Esophagus squamous epithelium (tissue), 5 donors: ENCODE results near the gene CHN2. TPM values are rescaled to one million over a fixed set of nuclear protein-coding genes. Genes with fewer than 3 reads are reported as not detected.

Experiments
- DNase-seq: peaks from one replicate; lab custom pipeline; 2025; lab: John Stamatoyannopoulos, UW
- H3K27ac ChIP-seq, 4 donors: fragments of 200-600 bp; sonication (generic); one replicate each; pipeline ENCODE4 v1.5.1; 2016 to 2019; ENCODE audit warnings: mild to moderate bottlenecking in 1 of 4
- H3K27me3 ChIP-seq, 4 donors: fragments of 200-600 bp; sonication (generic); 1 replicate in 3 of 4; 2 replicates in 1 of 4; pipeline versions ENCODE4 v1.5.1 to v1.6.0; 2017 to 2021; ENCODE audit warnings: antibody characterized with exemption in 1 of 4
- H3K36me3 ChIP-seq, 3 donors: fragments of 200-600 bp; sonication (generic); one replicate each; pipeline ENCODE4 v1.5.1; 2016 to 2019
- H3K4me1 ChIP-seq, 3 donors: fragments of 200-600 bp; sonication (generic); one replicate each; pipeline ENCODE4 v1.5.1; 2017 to 2019
- H3K4me3 ChIP-seq, 4 donors: fragments of 200-600 bp; sonication (generic); 1 replicate in 3 of 4; 2 replicates in 1 of 4; pipeline ENCODE4 v1.5.1; 2016 to 2019; ENCODE audit warnings: mild to moderate bottlenecking in 2 of 4, moderate library complexity in 1 of 4
- H3K9me3 ChIP-seq, 3 donors: fragments of 200-600 bp; sonication (generic); one replicate each; pipeline ENCODE4 v1.5.1; 2016 to 2019
- POLR2A ChIP-seq, 4 donors: fragments of 450-650 bp; IDR thresholded peaks; one replicate each; pipeline ENCODE4 v1.6.1; 2017; ENCODE audit warnings: antibody characterized with exemption in 4 of 4, mild to moderate bottlenecking in 4 of 4, moderate library complexity in 3 of 4
- WGBS, 2 donors: methylation state at CpG; one replicate each; pipeline ENCODE4 v1.1.5; 2018; 5-methylcytosine and 5-hydroxymethylcytosine counted together
- intact Hi-C: fragments of 100-400 bp; cut with DNase I; formaldehyde crosslinking; loops from one replicate; pipeline ENCODE4 v1.15.0; 2022
- total RNA-seq, 4 donors: library from RNA; depleted of rRNA; stranded (reverse); fragments of >200 nt; gene quantifications; one replicate each; pipeline ENCODE4 v1.1.0, GENCODE V29; 2016
- TF ChIP-seq, protein P1 (sequence below), 6 experiments: fragments of 450-650 bp in 4 of 6; fragments of 200-600 bp in 2 of 6; sonication (generic) in 2 of 6; IDR thresholded peaks; one replicate each; pipeline ENCODE4 v1.5.1; 2016 to 2019; ENCODE audit warnings: antibody characterized with exemption in 6 of 6, mild to moderate bottlenecking in 4 of 6, moderate library complexity in 4 of 6
- donor health status: DM: yes; HTN: yes; CAD: no.

Gene CHN2
- total RNA-seq, 4 donors from 2014 or later: 0.08 to 8.6 (median 1.7) TPM

DNA sequence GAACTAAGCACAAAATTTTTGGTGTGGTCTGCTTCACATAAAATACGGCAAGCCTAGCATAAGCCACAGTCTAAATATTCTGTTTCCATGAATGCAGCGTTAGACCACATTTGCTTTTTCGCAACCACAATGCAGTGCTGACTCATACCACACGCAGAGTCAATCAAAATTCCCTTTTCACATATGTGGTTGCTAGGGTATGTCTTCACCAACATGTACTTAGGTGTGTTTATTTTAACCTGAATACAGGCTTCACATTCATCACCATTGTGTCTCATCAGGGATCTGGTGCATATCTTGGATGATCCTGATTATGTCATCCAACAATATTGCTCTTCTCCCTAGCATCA, 90.8 kb downstream of the CHN2 start:
- no peaks in the 10 kb centered on the region for H3K27me3 ChIP-seq
- WGBS, 2 donors: 25 to 34% methylated on average over 4 of the region's 4 CpGs
- intact Hi-C loops: no loop called here
- H3K4me3 ChIP-seq: no peak overlapping the region
- no peaks in the 10 kb centered on the region for H3K9me3 ChIP-seq
- TF ChIP-seq, protein P1, sequence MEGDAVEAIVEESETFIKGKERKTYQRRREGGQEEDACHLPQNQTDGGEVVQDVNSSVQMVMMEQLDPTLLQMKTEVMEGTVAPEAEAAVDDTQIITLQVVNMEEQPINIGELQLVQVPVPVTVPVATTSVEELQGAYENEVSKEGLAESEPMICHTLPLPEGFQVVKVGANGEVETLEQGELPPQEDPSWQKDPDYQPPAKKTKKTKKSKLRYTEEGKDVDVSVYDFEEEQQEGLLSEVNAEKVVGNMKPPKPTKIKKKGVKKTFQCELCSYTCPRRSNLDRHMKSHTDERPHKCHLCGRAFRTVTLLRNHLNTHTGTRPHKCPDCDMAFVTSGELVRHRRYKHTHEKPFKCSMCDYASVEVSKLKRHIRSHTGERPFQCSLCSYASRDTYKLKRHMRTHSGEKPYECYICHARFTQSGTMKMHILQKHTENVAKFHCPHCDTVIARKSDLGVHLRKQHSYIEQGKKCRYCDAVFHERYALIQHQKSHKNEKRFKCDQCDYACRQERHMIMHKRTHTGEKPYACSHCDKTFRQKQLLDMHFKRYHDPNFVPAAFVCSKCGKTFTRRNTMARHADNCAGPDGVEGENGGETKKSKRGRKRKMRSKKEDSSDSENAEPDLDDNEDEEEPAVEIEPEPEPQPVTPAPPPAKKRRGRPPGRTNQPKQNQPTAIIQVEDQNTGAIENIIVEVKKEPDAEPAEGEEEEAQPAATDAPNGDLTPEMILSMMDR (IDR thresholded peaks at IDR 0.05): no peak
- TF ChIP-seq POLR2A (IDR thresholded peaks at IDR 0.05): no peak
- H3K36me3 ChIP-seq: no peaks in the 10 kb centered on the region
- H3K4me1 ChIP-seq: peaks cover 0 to 25% (median 0%) of the 10 kb centered on the region in 3 donors
- no peak overlapping the region for H3K27ac ChIP-seq
- no peak for DNase-seq

DNA sequence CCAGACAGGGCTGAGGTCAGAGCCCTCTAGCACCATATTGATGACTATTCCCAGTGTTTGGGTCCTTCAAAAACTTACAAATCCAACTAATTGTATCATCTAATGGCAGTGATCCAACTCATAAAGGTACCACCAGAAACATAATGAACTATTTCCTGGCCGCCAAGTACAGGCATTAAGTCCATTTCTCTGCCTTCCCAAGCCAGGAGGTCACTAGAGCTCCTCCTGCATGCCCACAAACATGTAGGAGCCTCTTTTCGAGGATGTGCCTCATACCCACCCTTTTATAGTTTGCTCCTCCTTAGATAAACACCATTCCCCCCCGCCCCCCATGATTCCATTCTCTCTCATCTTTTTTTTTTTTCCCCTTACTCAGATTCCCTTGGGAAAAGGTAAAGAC, 91.3 kb downstream of the CHN2 start:
- H3K9me3 ChIP-seq: no peaks in the 10 kb centered on the region
- intact Hi-C loops: no loop called here
- WGBS, 2 donors: 83 to 93% methylated on average over 2 to 3 of the region's 3 CpGs
- peaks cover 0 to 25% (median 0%) of the 10 kb centered on the region in 3 donors for H3K4me1 ChIP-seq
- no peak overlapping the region for H3K27ac ChIP-seq
- H3K27me3 ChIP-seq: no peaks in the 10 kb centered on the region
- no peaks in the 10 kb centered on the region for H3K36me3 ChIP-seq
- TF ChIP-seq POLR2A (IDR thresholded peaks at IDR 0.05): no peak
- TF ChIP-seq, protein P1 (IDR thresholded peaks at IDR 0.05): no peak
- no peak for DNase-seq
- no peak overlapping the region for H3K4me3 ChIP-seq

DNA sequence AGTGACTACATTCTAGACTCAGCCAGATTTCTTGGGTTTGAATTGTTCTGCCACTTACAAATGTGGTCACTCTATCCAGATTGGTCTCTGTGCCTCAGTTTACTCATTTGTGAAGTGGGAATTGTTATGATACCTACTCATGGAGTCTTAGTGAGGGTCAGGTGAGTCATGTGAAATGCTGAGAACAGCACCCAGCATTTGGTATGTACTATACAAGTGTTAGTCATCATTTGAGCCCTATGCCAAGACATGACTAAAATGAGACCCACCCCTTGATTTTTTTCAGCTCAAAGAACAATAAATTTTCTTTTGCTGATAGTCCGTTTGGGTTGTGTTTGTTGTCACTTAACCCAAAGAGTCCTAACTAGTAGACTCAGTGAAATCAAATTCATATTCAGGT, 92.8 kb downstream of the CHN2 start:
- Histone ChIP-seq H3K4me3 (no peak overlapping the region), H3K36me3 (no peaks in the 10 kb centered on the region), H3K4me1 (peaks cover 0 to 18% (median 0%) of the 10 kb centered on the region in 3 donors), H3K27me3 (no peaks in the 10 kb centered on the region), H3K27ac (no peak overlapping the region), H3K9me3 (no peaks in the 10 kb centered on the region)
- no peak for DNase-seq
- no peak for TF ChIP-seq POLR2A (IDR thresholded peaks at IDR 0.05)
- TF ChIP-seq, protein P1 (IDR thresholded peaks at IDR 0.05): no peak
- intact Hi-C loops: no loop called here
- WGBS, 2 donors: 14 to 21% methylated on average over 1 of the region's 1 CpG

DNA sequence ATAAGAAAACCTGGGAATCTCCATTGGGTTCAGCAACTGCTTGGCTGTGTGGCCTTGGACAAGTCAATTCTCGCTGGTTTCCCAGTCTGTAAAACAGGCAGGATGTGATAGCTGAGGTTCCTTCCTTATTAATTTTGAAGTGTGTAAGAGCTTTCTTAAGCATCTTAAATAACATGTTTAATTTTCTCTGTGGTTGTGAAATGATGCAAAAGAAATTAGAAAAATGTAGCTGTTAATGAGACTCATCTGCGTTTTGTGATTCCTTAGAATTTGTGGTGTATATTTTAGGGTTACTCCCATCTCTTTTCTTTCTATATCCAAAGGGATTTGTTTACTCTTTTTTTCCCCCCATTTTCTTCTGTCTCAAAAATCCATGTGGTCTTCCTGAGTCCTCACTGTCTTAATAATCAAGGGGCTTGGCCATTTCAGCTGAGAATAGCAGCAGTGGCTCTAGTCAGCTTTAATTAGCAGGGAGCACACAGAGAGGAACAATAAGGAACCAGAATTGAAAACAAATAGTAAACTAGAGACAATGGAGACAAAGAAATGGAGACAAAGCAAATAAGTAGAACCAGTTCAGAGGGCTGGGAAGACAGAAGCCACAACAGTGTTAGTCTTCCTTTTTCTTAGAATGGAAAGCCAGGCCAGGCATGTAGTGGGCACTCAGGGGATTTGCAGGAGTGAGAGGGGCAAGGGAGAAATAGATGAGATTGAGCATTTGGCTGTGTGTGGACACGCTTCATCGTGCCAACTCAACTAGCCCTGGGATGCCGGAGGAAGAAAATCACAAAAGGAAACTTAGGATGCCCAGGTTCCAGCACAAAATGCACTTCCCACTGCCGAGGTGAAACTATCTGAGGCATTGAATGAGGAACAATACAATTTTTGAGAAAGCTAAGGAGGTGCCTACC, 93.9 kb downstream of the CHN2 start:
- intact Hi-C loops: no loop called here
- 76 to 85% methylated on average over 6 of the region's 6 CpGs for WGBS, 2 donors

More for the DNA sequence above, 93.9 kb downstream of the CHN2 start:
- Histone ChIP-seq H3K27me3 (no peaks in the 10 kb centered on the region), H3K27ac (no peak overlapping the region), H3K9me3 (no peaks in the 10 kb centered on the region), H3K4me1 (peaks cover 0 to 18% (median 0%) of the 10 kb centered on the region in 3 donors), H3K36me3 (no peaks in the 10 kb centered on the region), H3K4me3 (no peak overlapping the region)
- TF ChIP-seq, protein P1 (IDR thresholded peaks at IDR 0.05): no peak
- no peak for TF ChIP-seq POLR2A (IDR thresholded peaks at IDR 0.05)
- DNase-seq: no peak
